Fibroblast of skin of back (primary cell): ENCODE data around the gene TRIOBP.
"Not testable (repeated sequence)": the region's sequence is repeated elsewhere in the genome, so short reads cannot be mapped to it uniquely, and the experiment has no call there.

Experiments
- DNase-seq: peaks from one replicate; pipeline ENCODE4 v3.0.0-alpha.2; 2013

TRIOBP gene

GRCh38 chr22:37778370-37779009, 81.6 kb downstream of the TRIOBP start:
- DNase-seq: no peak

GRCh38 chr22:37781434-37782059, 84.7 kb downstream of the TRIOBP start:
- DNase-seq: no peak

GRCh38 chr22:37782340-37783168, 85.7 kb downstream of the TRIOBP start:
- DNase-seq: no peak

GRCh38 chr22:37784829-37785495, 88.1 kb downstream of the TRIOBP start:
- no peak for DNase-seq

GRCh38 chr22:37790234-37790633, 93.4 kb downstream of the TRIOBP start:
- DNase-seq: no peak

GRCh38 chr22:37792494-37792893, 95.6 kb downstream of the TRIOBP start:
- DNase-seq: no peak

- DNase-seq: no peak
Observed at GRCh38 chr22:37794376-37794775, 97.5 kb downstream of the TRIOBP start.

- no peak for DNase-seq
Observed at GRCh38 chr22:37796079-37796478, 99.2 kb downstream of the TRIOBP start.

- not testable (repeated sequence) for DNase-seq
Observed at GRCh38 chr22:37797259-37797658, 100.4 kb downstream of the TRIOBP start.

- DNase-seq: no peak
Observed at GRCh38 chr22:37797874-37798500, 101.1 kb downstream of the TRIOBP start.

GRCh38 chr22:37799979-37800378, 103.1 kb downstream of the TRIOBP start:
- not testable (repeated sequence) for DNase-seq

GRCh38 chr22:37801946-37802309, 105.1 kb downstream of the TRIOBP start:
- no peak for DNase-seq

- peak; percentile 50 for DNase-seq
Observed at GRCh38 chr22:37802310-37803194, 105.7 kb downstream of the TRIOBP start.

- DNase-seq: no peak
Observed at GRCh38 chr22:37803195-37803638, 106.4 kb downstream of the TRIOBP start.

GRCh38 chr22:37803639-37804351, 106.9 kb downstream of the TRIOBP start:
- no peak for DNase-seq

GRCh38 chr22:37804352-37804880, 107.6 kb downstream of the TRIOBP start:
- no peak for DNase-seq

- peak; percentile 84 for DNase-seq
Observed at GRCh38 chr22:37804881-37805809, 108.3 kb downstream of the TRIOBP start.

GRCh38 chr22:37805810-37806277, 109.0 kb downstream of the TRIOBP start:
- no peak for DNase-seq
